ENCODE data around the gene OLIG1. TPM values are rescaled to one million over a fixed set of nuclear protein-coding genes. Genes with fewer than 3 reads are reported as not detected.

The OLIG1 gene
- total and polyA plus RNA-seq, 7 experiments from 2014 or later: 0.34 to 9.3 TPM; not detected in 5

- Mint-ChIP-seq H3K36me3 (peaks cover 0 to 13% (median 0%) of the 10 kb centered on the region in 5 donors), H3K4me3 (no peak overlapping the region), H3K4me1 (peaks cover 3 to 20% (median 12%) of the 10 kb centered on the region in 7 donors), H3K27me3 (peaks cover 57 to 70% (median 58%) of the 10 kb centered on the region in 5 donors), H3K9me3 (peaks cover 0 to 10% (median 0%) of the 10 kb centered on the region in 11 donors), H3K27ac (peak overlapping the region in 1 of 9 donors; percentile 15)
- Histone ChIP-seq H3K4me3 (ENCODE audit: low read length) (no peak overlapping the region), H3K4me1 (ENCODE audit: control insufficient read depth in 2 of 2, insufficient read depth in 2 of 2, low read length in 2 of 2) (no peaks in the 10 kb centered on the region), H3K9me3 (ENCODE audit: control insufficient read depth in 2 of 3, low read length in 3 of 3) (peaks cover 0 to 6% (median 0%) of the 10 kb centered on the region in 3 experiments), H3K27ac (ENCODE audit: low read depth, low read length) (no peak overlapping the region), H3K36me3 (ENCODE audit: control insufficient read depth in 2 of 3, insufficient read depth in 3 of 3, low read length in 3 of 3) (no peaks in the 10 kb centered on the region), H3K27me3 (ENCODE audit: control insufficient read depth in 2 of 2, insufficient read depth in 2 of 2, low read length in 2 of 2) (peaks cover 4 to 5% of the 10 kb centered on the region in 2 donors)
- CTCF ChIA-PET: no interaction called here
- no peak for ATAC-seq
- intact Hi-C loops (cut with micrococcal nuclease): no loop called here
- DNase-seq: no peak
- POLR2A ChIA-PET: no interaction called here
Observed at GRCh38 chr21:33064623-33065390, 5.1 kb upstream of the OLIG1 start.

- Histone ChIP-seq H3K36me3 (ENCODE audit: control insufficient read depth in 2 of 3, insufficient read depth in 3 of 3, low read length in 3 of 3) (no peaks in the 10 kb centered on the region), H3K9me3 (ENCODE audit: control insufficient read depth in 2 of 3, low read length in 3 of 3) (peaks cover 0 to 6% (median 0%) of the 10 kb centered on the region in 3 experiments), H3K4me1 (ENCODE audit: control insufficient read depth in 2 of 2, insufficient read depth in 2 of 2, low read length in 2 of 2) (no peaks in the 10 kb centered on the region), H3K4me3 (ENCODE audit: low read length) (no peak overlapping the region), H3K27ac (ENCODE audit: low read depth, low read length) (no peak overlapping the region), H3K27me3 (ENCODE audit: control insufficient read depth in 2 of 2, insufficient read depth in 2 of 2, low read length in 2 of 2) (peaks cover 4 to 8% of the 10 kb centered on the region in 2 donors)
- DNase-seq: no peak
- no peak overlapping the region for H3K4me3 Mint-ChIP-seq
- H3K27me3 Mint-ChIP-seq: peaks cover 57 to 69% (median 66%) of the 10 kb centered on the region in 5 donors
- ATAC-seq: no peak
- POLR2A ChIA-PET: no interaction called here
- H3K9me3 Mint-ChIP-seq: peaks cover 0 to 10% (median 0%) of the 10 kb centered on the region in 11 donors
- intact Hi-C loops (cut with micrococcal nuclease): no loop called here
- CTCF ChIA-PET: no interaction called here
- peaks cover 0 to 13% (median 0%) of the 10 kb centered on the region in 5 donors for H3K36me3 Mint-ChIP-seq
- peak overlapping the region in 1 of 9 donors; percentile 1 for H3K27ac Mint-ChIP-seq
- H3K4me1 Mint-ChIP-seq: peaks cover 10 to 29% (median 21%) of the 10 kb centered on the region in 7 donors
Observed at GRCh38 chr21:33067043-33067442, 2.9 kb upstream of the OLIG1 start.

- intact Hi-C loops (cut with micrococcal nuclease): no loop called here
- H3K36me3 Mint-ChIP-seq: peaks cover 0 to 13% (median 0%) of the 10 kb centered on the region in 5 donors
- peak; percentile 27 for ATAC-seq
- peaks cover 60 to 73% (median 70%) of the 10 kb centered on the region in 5 donors for H3K27me3 Mint-ChIP-seq
- H3K9me3 Mint-ChIP-seq: peaks cover 0 to 10% (median 0%) of the 10 kb centered on the region in 11 donors
- peaks cover 13 to 32% (median 24%) of the 10 kb centered on the region in 7 donors for H3K4me1 Mint-ChIP-seq
- no peak for DNase-seq
- POLR2A ChIA-PET: no interaction called here
- Histone ChIP-seq H3K4me1 (ENCODE audit: control insufficient read depth in 2 of 2, insufficient read depth in 2 of 2, low read length in 2 of 2) (no peaks in the 10 kb centered on the region), H3K27me3 (ENCODE audit: control insufficient read depth in 2 of 2, insufficient read depth in 2 of 2, low read length in 2 of 2) (peaks cover 7 to 8% of the 10 kb centered on the region in 2 donors), H3K9me3 (ENCODE audit: control insufficient read depth in 2 of 3, low read length in 3 of 3) (peaks cover 0 to 6% (median 0%) of the 10 kb centered on the region in 3 experiments), H3K4me3 (ENCODE audit: low read length) (no peak overlapping the region), H3K27ac (ENCODE audit: low read depth, low read length) (no peak overlapping the region), H3K36me3 (ENCODE audit: control insufficient read depth in 2 of 3, insufficient read depth in 3 of 3, low read length in 3 of 3) (no peaks in the 10 kb centered on the region)
- no peak overlapping the region for H3K4me3 Mint-ChIP-seq
- H3K27ac Mint-ChIP-seq: no peak overlapping the region
- CTCF ChIA-PET: no interaction called here
Observed at GRCh38 chr21:33067457-33067856, 2.5 kb upstream of the OLIG1 start.

GRCh38 chr21:33069243-33069642, 698 bp upstream of the OLIG1 start:
- ATAC-seq: no peak
- ChIA-PET POLR2A (no interaction called here), CTCF (no interaction called here)
- peaks cover 0 to 10% (median 0%) of the 10 kb centered on the region in 11 donors for H3K9me3 Mint-ChIP-seq
- peak overlapping the region; percentile 24 to 88 (median 66) for H3K4me3 Mint-ChIP-seq
- intact Hi-C loops (cut with micrococcal nuclease): no loop called here
- Histone ChIP-seq H3K27me3 (ENCODE audit: control insufficient read depth in 2 of 2, insufficient read depth in 2 of 2, low read length in 2 of 2) (peaks cover 8 to 11% of the 10 kb centered on the region in 2 donors), H3K36me3 (ENCODE audit: control insufficient read depth in 2 of 3, insufficient read depth in 3 of 3, low read length in 3 of 3) (no peaks in the 10 kb centered on the region), H3K4me3 (ENCODE audit: low read length) (no peak overlapping the region), H3K9me3 (ENCODE audit: control insufficient read depth in 2 of 3, low read length in 3 of 3) (peaks cover 0 to 6% (median 0%) of the 10 kb centered on the region in 3 experiments), H3K4me1 (ENCODE audit: control insufficient read depth in 2 of 2, insufficient read depth in 2 of 2, low read length in 2 of 2) (no peaks in the 10 kb centered on the region), H3K27ac (ENCODE audit: low read depth, low read length) (no peak overlapping the region)
- no peak for DNase-seq
- peaks cover 13 to 32% (median 24%) of the 10 kb centered on the region in 7 donors for H3K4me1 Mint-ChIP-seq
- peaks cover 64 to 78% (median 71%) of the 10 kb centered on the region in 5 donors for H3K27me3 Mint-ChIP-seq
- no peak overlapping the region for H3K27ac Mint-ChIP-seq
- H3K36me3 Mint-ChIP-seq: peaks cover 0 to 13% (median 0%) of the 10 kb centered on the region in 5 donors

- Histone ChIP-seq H3K27ac (ENCODE audit: low read depth, low read length) (no peak overlapping the region), H3K4me3 (ENCODE audit: low read length) (no peak overlapping the region)
Observed at GRCh38 chr21:33069645-33069993, 322 bp upstream of the OLIG1 start.

GRCh38 chr21:33070744-33070997, 730 bp downstream of the OLIG1 start:
- Histone ChIP-seq H3K36me3 (ENCODE audit: control insufficient read depth in 2 of 3, insufficient read depth in 3 of 3, low read length in 3 of 3) (no peaks in the 10 kb centered on the region), H3K27me3 (ENCODE audit: control insufficient read depth in 2 of 2, insufficient read depth in 2 of 2, low read length in 2 of 2) (peaks cover 8 to 11% of the 10 kb centered on the region in 2 donors), H3K4me1 (ENCODE audit: control insufficient read depth in 2 of 2, insufficient read depth in 2 of 2, low read length in 2 of 2) (no peaks in the 10 kb centered on the region), H3K9me3 (ENCODE audit: control insufficient read depth in 2 of 3, low read length in 3 of 3) (peaks cover 0 to 6% (median 0%) of the 10 kb centered on the region in 3 experiments), H3K4me3 (ENCODE audit: low read length) (no peak overlapping the region), H3K27ac (ENCODE audit: low read depth, low read length) (no peak overlapping the region)
- ChIA-PET POLR2A (no interaction called here), CTCF (no interaction called here)
- Mint-ChIP-seq H3K27me3 (peaks cover 51 to 79% (median 67%) of the 10 kb centered on the region in 5 donors), H3K9me3 (peaks cover 0 to 10% (median 0%) of the 10 kb centered on the region in 11 donors), H3K4me1 (peaks cover 10 to 28% (median 23%) of the 10 kb centered on the region in 7 donors), H3K4me3 (peak overlapping the region in 5 of 10 donors; percentile 32 to 88 (median 76)), H3K36me3 (peaks cover 0 to 13% (median 0%) of the 10 kb centered on the region in 5 donors), H3K27ac (no peak overlapping the region)
- no peak for ATAC-seq
- intact Hi-C loops (cut with micrococcal nuclease): loop anchor here (5.0 kb wide), 2 partner anchors 37 to 48 kb away; no protein-coding TSS in a partner anchor
- no peak for DNase-seq

More at GRCh38 chr21:33069645-33069993, 322 bp upstream of the OLIG1 start:
- intact Hi-C loops (cut with micrococcal nuclease): no loop called here
- Histone ChIP-seq H3K4me1 (ENCODE audit: control insufficient read depth in 2 of 2, insufficient read depth in 2 of 2, low read length in 2 of 2) (no peaks in the 10 kb centered on the region), H3K27me3 (ENCODE audit: control insufficient read depth in 2 of 2, insufficient read depth in 2 of 2, low read length in 2 of 2) (peaks cover 8 to 11% of the 10 kb centered on the region in 2 donors), H3K9me3 (ENCODE audit: control insufficient read depth in 2 of 3, low read length in 3 of 3) (peaks cover 0 to 6% (median 0%) of the 10 kb centered on the region in 3 experiments), H3K36me3 (ENCODE audit: control insufficient read depth in 2 of 3, insufficient read depth in 3 of 3, low read length in 3 of 3) (no peaks in the 10 kb centered on the region)
- DNase-seq: no peak
- ChIA-PET POLR2A (no interaction called here), CTCF (no interaction called here)
- peaks cover 0 to 13% (median 0%) of the 10 kb centered on the region in 5 donors for H3K36me3 Mint-ChIP-seq
- H3K4me3 Mint-ChIP-seq: peak overlapping the region in 9 of 10 donors; percentile 48 to 88 (median 69)
- peaks cover 11 to 30% (median 24%) of the 10 kb centered on the region in 7 donors for H3K4me1 Mint-ChIP-seq
- peaks cover 0 to 10% (median 0%) of the 10 kb centered on the region in 11 donors for H3K9me3 Mint-ChIP-seq
- no peak overlapping the region for H3K27ac Mint-ChIP-seq
- ATAC-seq: no peak
- H3K27me3 Mint-ChIP-seq: peaks cover 60 to 79% (median 70%) of the 10 kb centered on the region in 5 donors

All from naive thymus-derived CD4-positive, alpha-beta T cell (primary cell).